ENCODE measurements around the gene LIMCH1. TPM values are rescaled to one million over a fixed set of nuclear protein-coding genes. Genes with fewer than 3 reads are reported as not detected.

LIMCH1 gene
- total RNA-seq, 2 donors from 2014 or later, result 4.7 to 14.4 TPM

- no peak for DNase-seq
- intact Hi-C loops (cut with DNase I), result no loop called here
- no peaks in the 10 kb centered on the region for H3K36me3 ChIP-seq
- H3K27me3 ChIP-seq, result no peaks in the 10 kb centered on the region
- no peak overlapping the region for H3K4me3 ChIP-seq
- no peak overlapping the region for H3K9ac ChIP-seq (ENCODE audit: low read depth in 2 of 2, low read length in 2 of 2)
- H3K27ac ChIP-seq, result no peak overlapping the region
- no peaks in the 10 kb centered on the region for H3K4me1 ChIP-seq
- H3K9me3 ChIP-seq, result no peaks in the 10 kb centered on the region
- TF ChIP-seq, protein P1, sequence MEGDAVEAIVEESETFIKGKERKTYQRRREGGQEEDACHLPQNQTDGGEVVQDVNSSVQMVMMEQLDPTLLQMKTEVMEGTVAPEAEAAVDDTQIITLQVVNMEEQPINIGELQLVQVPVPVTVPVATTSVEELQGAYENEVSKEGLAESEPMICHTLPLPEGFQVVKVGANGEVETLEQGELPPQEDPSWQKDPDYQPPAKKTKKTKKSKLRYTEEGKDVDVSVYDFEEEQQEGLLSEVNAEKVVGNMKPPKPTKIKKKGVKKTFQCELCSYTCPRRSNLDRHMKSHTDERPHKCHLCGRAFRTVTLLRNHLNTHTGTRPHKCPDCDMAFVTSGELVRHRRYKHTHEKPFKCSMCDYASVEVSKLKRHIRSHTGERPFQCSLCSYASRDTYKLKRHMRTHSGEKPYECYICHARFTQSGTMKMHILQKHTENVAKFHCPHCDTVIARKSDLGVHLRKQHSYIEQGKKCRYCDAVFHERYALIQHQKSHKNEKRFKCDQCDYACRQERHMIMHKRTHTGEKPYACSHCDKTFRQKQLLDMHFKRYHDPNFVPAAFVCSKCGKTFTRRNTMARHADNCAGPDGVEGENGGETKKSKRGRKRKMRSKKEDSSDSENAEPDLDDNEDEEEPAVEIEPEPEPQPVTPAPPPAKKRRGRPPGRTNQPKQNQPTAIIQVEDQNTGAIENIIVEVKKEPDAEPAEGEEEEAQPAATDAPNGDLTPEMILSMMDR (IDR thresholded peaks at IDR 0.05), result no peak
These were observed 130.1 kb downstream of the LIMCH1 start for GRCh38 chr4:41668024-41668423.

GRCh38 chr4:41670530-41670929 lies 132.6 kb downstream of the LIMCH1 start:
- no peak for DNase-seq
- Histone ChIP-seq H3K9me3 (no peaks in the 10 kb centered on the region), H3K4me1 (no peaks in the 10 kb centered on the region), H3K36me3 (no peaks in the 10 kb centered on the region), H3K4me3 (no peak overlapping the region), H3K27ac (no peak overlapping the region), H3K27me3 (no peaks in the 10 kb centered on the region), H3K9ac (ENCODE audit: low read depth in 2 of 2, low read length in 2 of 2) (no peak overlapping the region)
- intact Hi-C loops (cut with DNase I), result no loop called here
- TF ChIP-seq, protein P1 (IDR thresholded peaks at IDR 0.05), result no peak

DNA sequence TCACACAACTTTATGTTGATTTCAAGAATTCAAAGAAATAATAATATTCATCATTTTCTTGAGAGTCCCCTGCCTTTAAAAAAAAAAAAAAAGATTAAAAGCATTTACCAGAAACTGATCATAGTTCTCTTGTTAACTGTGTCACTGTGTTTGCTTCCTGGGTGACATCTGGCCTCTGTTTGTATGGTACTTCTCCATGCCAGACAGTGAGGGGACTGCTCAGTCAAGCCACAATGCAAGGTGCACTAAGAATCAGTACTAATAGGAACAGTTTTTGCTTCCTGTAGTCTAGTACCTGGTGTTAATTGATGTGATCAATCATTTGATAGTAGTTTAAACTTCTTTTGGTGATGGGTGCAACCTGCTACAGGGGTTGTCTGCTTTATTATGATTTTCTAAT lies 133.0 kb downstream of the LIMCH1 start:
- intact Hi-C loops (cut with DNase I), result no loop called here
- Histone ChIP-seq H3K4me1 (no peaks in the 10 kb centered on the region), H3K27me3 (no peaks in the 10 kb centered on the region), H3K9ac (ENCODE audit: low read depth in 2 of 2, low read length in 2 of 2) (no peak overlapping the region), H3K9me3 (no peaks in the 10 kb centered on the region), H3K4me3 (no peak overlapping the region), H3K27ac (no peak overlapping the region), H3K36me3 (no peaks in the 10 kb centered on the region)
- TF ChIP-seq, protein P1 (IDR thresholded peaks at IDR 0.05), result no peak
- DNase-seq, result no peak

- intact Hi-C loops (cut with DNase I), result no loop called here
- TF ChIP-seq, protein P1 (IDR thresholded peaks at IDR 0.05), result no peak
- Histone ChIP-seq H3K9me3 (no peaks in the 10 kb centered on the region), H3K36me3 (no peaks in the 10 kb centered on the region), H3K4me1 (no peaks in the 10 kb centered on the region), H3K27me3 (no peaks in the 10 kb centered on the region), H3K4me3 (no peak overlapping the region), H3K9ac (ENCODE audit: low read depth in 2 of 2, low read length in 2 of 2) (no peak overlapping the region), H3K27ac (no peak overlapping the region)
- DNase-seq, result no peak
These were observed 140.3 kb downstream of the LIMCH1 start for GRCh38 chr4:41678086-41678816.

GRCh38 chr4:41678951-41679350 lies 141.0 kb downstream of the LIMCH1 start:
- Histone ChIP-seq H3K4me1 (no peaks in the 10 kb centered on the region), H3K4me3 (no peak overlapping the region), H3K27ac (no peak overlapping the region), H3K27me3 (no peaks in the 10 kb centered on the region), H3K9me3 (no peaks in the 10 kb centered on the region), H3K36me3 (no peaks in the 10 kb centered on the region), H3K9ac (ENCODE audit: low read depth in 2 of 2, low read length in 2 of 2) (no peak overlapping the region)
- intact Hi-C loops (cut with DNase I), result no loop called here
- no peak for DNase-seq
- TF ChIP-seq, protein P1 (IDR thresholded peaks at IDR 0.05), result no peak
